ENCODE data around the gene ANKRD10.

The ANKRD10 gene

GRCh38 chr13:110841406-110841805, 73.5 kb downstream of the ANKRD10 start (continued):
- TF ChIP-seq ZNF146 (tag by site-specific recombination; IDR thresholded peaks at IDR 0.05) (no peak), ZNF211 (tag by site-specific recombination; IDR thresholded peaks at IDR 0.05; ENCODE audit: low read depth) (no peak), MEIS1 (CRISPR knock-in tag; IDR thresholded peaks at IDR 0.05; ENCODE audit: borderline replicate concordance) (no peak)

GRCh38 chr13:110838867-110839538, 75.9 kb downstream of the ANKRD10 start:
- no peaks in the 10 kb centered on the region for H3K4me1 ChIP-seq (ENCODE audit: control insufficient read depth, insufficient read depth, low read length)
- H3K9me3 ChIP-seq (ENCODE audit: control insufficient read depth, insufficient read depth, low read depth, low read length), result no peaks in the 10 kb centered on the region
- no peak overlapping the region for H3K27ac ChIP-seq (ENCODE audit: extremely low read depth, low read depth, low read length)
- ChIA-PET CTCF (no interaction called here), POLR2A (no interaction called here)
- TF ChIP-seq TSHZ1 (tag by site-specific recombination; IDR thresholded peaks at IDR 0.05; ENCODE audit: borderline replicate concordance) (no peak), ZNF341 (tag by site-specific recombination; IDR thresholded peaks at IDR 0.05; ENCODE audit: low read depth) (no peak), KLF8 (tag by site-specific recombination; IDR thresholded peaks at IDR 0.05) (no peak), ZNF398 (tag by site-specific recombination; IDR thresholded peaks at IDR 0.05) (no peak), KLF16 (tag by site-specific recombination; IDR thresholded peaks at IDR 0.05) (no peak), ZNF324 (tag by site-specific recombination; IDR thresholded peaks at IDR 0.05) (no peak), MYNN (tag by site-specific recombination; IDR thresholded peaks at IDR 0.05; ENCODE audit: borderline replicate concordance) (no peak), ZNF596 (tag by site-specific recombination; IDR thresholded peaks at IDR 0.05) (no peak), ZEB2 (tag by site-specific recombination; IDR thresholded peaks at IDR 0.05) (no peak), ZNF23 (tag by site-specific recombination; IDR thresholded peaks at IDR 0.05; ENCODE audit: borderline replicate concordance) (no peak), ZIC2 (tag by site-specific recombination; IDR thresholded peaks at IDR 0.05) (no peak), ZNF202 (tag by site-specific recombination; IDR thresholded peaks at IDR 0.05; ENCODE audit: borderline replicate concordance) (no peak), SETDB1 (IDR thresholded peaks at IDR 0.05; ENCODE audit: insufficient read length, low read length) (no peak)
- TF ChIP-seq, protein P1, sequence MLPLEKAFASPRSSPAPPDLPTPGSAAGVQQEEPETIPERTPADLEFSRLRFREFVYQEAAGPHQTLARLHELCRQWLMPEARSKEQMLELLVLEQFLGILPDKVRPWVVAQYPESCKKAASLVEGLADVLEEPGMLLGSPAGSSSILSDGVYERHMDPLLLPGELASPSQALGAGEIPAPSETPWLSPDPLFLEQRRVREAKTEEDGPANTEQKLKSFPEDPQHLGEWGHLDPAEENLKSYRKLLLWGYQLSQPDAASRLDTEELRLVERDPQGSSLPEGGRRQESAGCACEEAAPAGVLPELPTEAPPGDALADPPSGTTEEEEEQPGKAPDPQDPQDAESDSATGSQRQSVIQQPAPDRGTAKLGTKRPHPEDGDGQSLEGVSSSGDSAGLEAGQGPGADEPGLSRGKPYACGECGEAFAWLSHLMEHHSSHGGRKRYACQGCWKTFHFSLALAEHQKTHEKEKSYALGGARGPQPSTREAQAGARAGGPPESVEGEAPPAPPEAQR (tag by site-specific recombination; IDR thresholded peaks at IDR 0.05), result no peak
- TF ChIP-seq, protein P2, sequence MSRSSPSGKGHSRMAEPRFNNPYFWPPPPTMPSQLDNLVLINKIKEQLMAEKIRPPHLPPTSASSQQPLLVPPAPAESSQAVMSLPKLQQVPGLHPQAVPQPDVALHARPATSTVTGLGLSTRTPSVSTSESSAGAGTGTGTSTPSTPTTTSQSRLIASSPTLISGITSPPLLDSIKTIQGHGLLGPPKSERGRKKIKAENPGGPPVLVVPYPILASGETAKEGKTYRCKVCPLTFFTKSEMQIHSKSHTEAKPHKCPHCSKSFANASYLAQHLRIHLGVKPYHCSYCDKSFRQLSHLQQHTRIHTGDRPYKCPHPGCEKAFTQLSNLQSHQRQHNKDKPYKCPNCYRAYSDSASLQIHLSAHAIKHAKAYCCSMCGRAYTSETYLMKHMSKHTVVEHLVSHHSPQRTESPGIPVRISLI (tag by site-specific recombination; IDR thresholded peaks at IDR 0.05), result no peak
- no peaks in the 10 kb centered on the region for H3K36me3 ChIP-seq (ENCODE audit: control insufficient read depth in 2 of 2, insufficient read depth in 1 of 2, low read length in 2 of 2)
- H3K4me3 ChIP-seq (ENCODE audit: low read depth, low read length), result no peak overlapping the region

Data from HEK293 (cell line).